OCI-LY7 (cell line): ENCODE data around the gene MLN.

Source experiments
- EZH2phosphoT487 ChIP-seq: fragments of 200-600 bp; sonication (generic); IDR thresholded peaks from 2 replicates; pipeline ENCODE4 v1.6.1; 2018; ENCODE audit warnings: low read depth, borderline replicate concordance, mild to moderate bottlenecking, mixed run types, antibody characterized with exemption, low read length, moderate library complexity, mixed read lengths
- TF ChIP-seq, protein P1 (sequence below): fragments of 200-600 bp; sonication (generic); conservative IDR thresholded peaks from 2 replicates; pipeline ENCODE4 v1.5.1; 2014; ENCODE audit warnings: mild to moderate bottlenecking, antibody characterized with exemption, low read length, moderate library complexity, mixed read lengths

DNA sequence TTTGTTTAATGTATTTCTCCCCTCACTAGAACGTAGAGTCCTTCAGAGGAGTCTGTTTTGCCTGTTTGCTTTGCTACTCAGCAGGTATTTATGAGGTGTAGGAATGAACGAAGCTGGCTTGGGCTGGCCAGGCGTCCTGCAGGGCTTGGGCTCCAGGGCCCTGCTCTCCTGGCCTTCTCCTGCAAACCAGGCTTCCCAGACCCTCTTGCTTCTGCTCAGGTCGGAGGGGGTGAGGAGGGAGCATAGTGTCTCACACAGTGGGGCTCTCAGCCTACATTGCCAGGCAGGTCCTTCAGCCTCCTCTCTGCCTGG, 24.6 kb upstream of the MLN start:
- TF ChIP-seq, protein P1, sequence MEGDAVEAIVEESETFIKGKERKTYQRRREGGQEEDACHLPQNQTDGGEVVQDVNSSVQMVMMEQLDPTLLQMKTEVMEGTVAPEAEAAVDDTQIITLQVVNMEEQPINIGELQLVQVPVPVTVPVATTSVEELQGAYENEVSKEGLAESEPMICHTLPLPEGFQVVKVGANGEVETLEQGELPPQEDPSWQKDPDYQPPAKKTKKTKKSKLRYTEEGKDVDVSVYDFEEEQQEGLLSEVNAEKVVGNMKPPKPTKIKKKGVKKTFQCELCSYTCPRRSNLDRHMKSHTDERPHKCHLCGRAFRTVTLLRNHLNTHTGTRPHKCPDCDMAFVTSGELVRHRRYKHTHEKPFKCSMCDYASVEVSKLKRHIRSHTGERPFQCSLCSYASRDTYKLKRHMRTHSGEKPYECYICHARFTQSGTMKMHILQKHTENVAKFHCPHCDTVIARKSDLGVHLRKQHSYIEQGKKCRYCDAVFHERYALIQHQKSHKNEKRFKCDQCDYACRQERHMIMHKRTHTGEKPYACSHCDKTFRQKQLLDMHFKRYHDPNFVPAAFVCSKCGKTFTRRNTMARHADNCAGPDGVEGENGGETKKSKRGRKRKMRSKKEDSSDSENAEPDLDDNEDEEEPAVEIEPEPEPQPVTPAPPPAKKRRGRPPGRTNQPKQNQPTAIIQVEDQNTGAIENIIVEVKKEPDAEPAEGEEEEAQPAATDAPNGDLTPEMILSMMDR = no peak
- TF ChIP-seq EZH2phosphoT487 = no peak
